Loucy (cell line): Measurements from ENCODE around the gene TFDP1.

Experiments used
- H2AFZ ChIP-seq: fragments of 200-600 bp; sonication (generic); 2 replicates; pipeline ENCODE4 v1.6.0; 2016; ENCODE audit warnings: antibody characterized with exemption, mild to moderate bottlenecking, low read length, moderate library complexity
- H3F3A ChIP-seq: fragments of 200-600 bp; 2 replicates; pipeline ENCODE4 v1.6.0; 2016; ENCODE audit warnings: antibody characterized with exemption, low read depth, mild to moderate bottlenecking
- H3K27me3 ChIP-seq: fragments of 200-600 bp; sonication (generic); 2 replicates; pipeline ENCODE4 v1.6.1; 2014; ENCODE audit warnings: low read length, mild to moderate bottlenecking; ENCODE audit not compliant: insufficient read depth, poor library complexity, severe bottlenecking
- H3K36me3 ChIP-seq: fragments of 200-600 bp; sonication (generic); 2 replicates; pipeline ENCODE4 v1.6.1; 2016; ENCODE audit warnings: low read length; ENCODE audit not compliant: insufficient read depth
- H3K4me1 ChIP-seq: fragments of 200-600 bp; sonication (generic); 2 replicates; pipeline ENCODE4 v1.5.1; 2014; ENCODE audit warnings: low read length, mild to moderate bottlenecking; ENCODE audit not compliant: insufficient read depth, poor library complexity, severe bottlenecking
- H3K4me2 ChIP-seq: fragments of 200-600 bp; sonication (generic); 2 replicates; pipeline ENCODE4 v1.6.0; 2014; ENCODE audit warnings: antibody characterized with exemption, low read length, low read depth, mild to moderate bottlenecking; ENCODE audit not compliant: poor library complexity, severe bottlenecking
- H3K4me3 ChIP-seq: fragments of 200-600 bp; sonication (generic); 2 replicates; pipeline ENCODE4 v1.5.1; 2014; ENCODE audit warnings: low read length, mild to moderate bottlenecking, mixed read lengths; ENCODE audit not compliant: poor library complexity, severe bottlenecking
- H3K79me2 ChIP-seq: fragments of 200-600 bp; sonication (generic); 2 replicates; pipeline ENCODE4 v1.6.1; 2014; ENCODE audit warnings: low read length; ENCODE audit not compliant: insufficient read depth
- H3K9ac ChIP-seq: fragments of 200-600 bp; sonication (generic); 2 replicates; pipeline ENCODE4 v1.6.0; 2014; ENCODE audit warnings: mild to moderate bottlenecking, low read depth, low read length, moderate library complexity; ENCODE audit not compliant: poor library complexity, severe bottlenecking
- H3K9me2 ChIP-seq: fragments of 200-600 bp; sonication (generic); replicated peaks from 2 replicates; pipeline ENCODE4 v1.6.1; 2016; ENCODE audit warnings: low read depth, low read length, mixed read lengths
- H3K9me3 ChIP-seq: fragments of 200-600 bp; sonication (generic); 2 replicates; pipeline ENCODE4 v1.6.1; 2014; ENCODE audit warnings: mild to moderate bottlenecking, antibody characterized with exemption, low read length, low read depth; ENCODE audit not compliant: insufficient read depth
- H4K20me1 ChIP-seq: fragments of 200-600 bp; sonication (generic); 2 replicates; pipeline ENCODE4 v1.6.0; 2014; ENCODE audit warnings: antibody characterized with exemption, low read length, mild to moderate bottlenecking; ENCODE audit not compliant: insufficient read depth, poor library complexity, severe bottlenecking
- EZH2phosphoT487 ChIP-seq: fragments of 200-600 bp; IDR thresholded peaks from 2 replicates; pipeline ENCODE4 v1.6.1; 2018; ENCODE audit warnings: antibody characterized with exemption, mild to moderate bottlenecking, moderate library complexity, borderline replicate concordance
- TF ChIP-seq, protein P1 (sequence below): fragments of 200-600 bp; sonication (generic); conservative IDR thresholded peaks from 2 replicates; pipeline ENCODE4 v1.5.1; 2014; ENCODE audit warnings: mild to moderate bottlenecking, antibody characterized with exemption, low read length

TFDP1 gene

DNA sequence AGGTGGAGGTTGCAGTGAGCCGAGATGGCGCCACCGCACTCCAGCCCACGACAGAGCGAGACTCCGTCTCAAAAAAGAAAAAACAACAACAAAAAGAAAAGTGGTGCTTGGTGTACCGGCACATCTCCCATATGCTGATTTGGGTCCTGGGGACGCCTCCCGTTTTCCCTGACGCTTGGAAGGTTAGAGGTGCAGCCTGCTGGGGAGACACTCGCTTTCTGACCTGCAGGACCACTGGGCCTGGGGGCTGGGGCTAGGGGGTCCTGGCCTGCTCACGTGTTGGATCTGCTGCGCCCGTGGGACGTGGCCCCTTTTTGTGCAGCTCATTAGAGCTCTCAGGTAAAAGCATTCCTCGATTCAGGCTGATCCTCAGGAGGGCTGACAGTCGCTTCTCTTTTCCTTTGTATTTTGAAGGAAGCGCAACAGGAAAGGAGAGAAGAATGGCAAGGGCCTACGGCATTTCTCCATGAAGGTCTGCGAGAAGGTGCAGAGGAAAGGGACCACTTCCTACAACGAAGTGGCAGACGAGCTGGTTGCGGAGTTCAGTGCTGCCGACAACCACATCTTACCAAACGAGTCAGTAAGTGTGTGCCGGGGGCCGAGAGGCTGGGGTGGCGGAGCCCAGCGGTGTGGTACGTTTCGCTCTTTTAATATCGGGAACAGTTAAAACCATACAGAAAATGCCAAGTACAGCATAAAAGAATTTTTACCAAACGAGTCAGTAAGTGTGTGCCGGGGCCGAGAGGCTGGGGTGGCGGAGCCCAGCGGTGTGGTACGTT, 48.3 kb downstream of the TFDP1 start:
- Histone ChIP-seq H3K27me3 (no peaks in the 10 kb centered on the region), H2AFZ (no peak overlapping the region), H3K9me2 (no peaks in the 10 kb centered on the region), H3K79me2 (no peaks in the 10 kb centered on the region), H3K9me3 (no peaks in the 10 kb centered on the region), H3K36me3 (no peaks in the 10 kb centered on the region), H4K20me1 (no peaks in the 10 kb centered on the region), H3K4me2 (no peak overlapping the region), H3K4me3 (no peak overlapping the region), H3K4me1 (no peaks in the 10 kb centered on the region), H3F3A (no peaks in the 10 kb centered on the region), H3K9ac (no peak overlapping the region)
- TF ChIP-seq, protein P1, sequence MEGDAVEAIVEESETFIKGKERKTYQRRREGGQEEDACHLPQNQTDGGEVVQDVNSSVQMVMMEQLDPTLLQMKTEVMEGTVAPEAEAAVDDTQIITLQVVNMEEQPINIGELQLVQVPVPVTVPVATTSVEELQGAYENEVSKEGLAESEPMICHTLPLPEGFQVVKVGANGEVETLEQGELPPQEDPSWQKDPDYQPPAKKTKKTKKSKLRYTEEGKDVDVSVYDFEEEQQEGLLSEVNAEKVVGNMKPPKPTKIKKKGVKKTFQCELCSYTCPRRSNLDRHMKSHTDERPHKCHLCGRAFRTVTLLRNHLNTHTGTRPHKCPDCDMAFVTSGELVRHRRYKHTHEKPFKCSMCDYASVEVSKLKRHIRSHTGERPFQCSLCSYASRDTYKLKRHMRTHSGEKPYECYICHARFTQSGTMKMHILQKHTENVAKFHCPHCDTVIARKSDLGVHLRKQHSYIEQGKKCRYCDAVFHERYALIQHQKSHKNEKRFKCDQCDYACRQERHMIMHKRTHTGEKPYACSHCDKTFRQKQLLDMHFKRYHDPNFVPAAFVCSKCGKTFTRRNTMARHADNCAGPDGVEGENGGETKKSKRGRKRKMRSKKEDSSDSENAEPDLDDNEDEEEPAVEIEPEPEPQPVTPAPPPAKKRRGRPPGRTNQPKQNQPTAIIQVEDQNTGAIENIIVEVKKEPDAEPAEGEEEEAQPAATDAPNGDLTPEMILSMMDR = no peak
- TF ChIP-seq EZH2phosphoT487 = no peak

DNA sequence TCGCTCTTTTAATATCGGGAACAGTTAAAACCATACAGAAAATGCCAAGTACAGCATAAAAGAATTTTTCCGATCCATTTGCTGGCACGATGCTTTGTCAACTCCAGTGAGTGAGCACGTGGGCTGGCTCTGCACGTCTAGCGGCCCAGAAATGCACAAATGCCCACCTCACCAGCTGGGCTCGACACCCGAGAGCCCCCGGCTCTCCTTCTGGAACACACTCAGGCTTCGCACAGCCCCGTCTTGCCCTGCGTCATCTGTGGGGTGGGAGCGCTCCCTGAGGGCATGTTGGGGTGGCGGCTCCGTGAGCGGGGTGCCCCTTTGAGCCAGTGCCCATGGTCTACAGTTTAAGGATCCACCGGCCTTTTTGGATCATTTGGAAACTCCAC, 48.9 kb downstream of the TFDP1 start:
- no peaks in the 10 kb centered on the region for H3K36me3 ChIP-seq
- no peak overlapping the region for H3K9ac ChIP-seq
- H3K79me2 ChIP-seq = no peaks in the 10 kb centered on the region
- no peaks in the 10 kb centered on the region for H3K4me1 ChIP-seq
- TF ChIP-seq EZH2phosphoT487 = no peak
- TF ChIP-seq, protein P1 = no peak
- H3K9me2 ChIP-seq = no peaks in the 10 kb centered on the region
- H4K20me1 ChIP-seq = no peaks in the 10 kb centered on the region
- no peak overlapping the region for H2AFZ ChIP-seq
- no peak overlapping the region for H3K4me2 ChIP-seq
- H3K27me3 ChIP-seq = no peaks in the 10 kb centered on the region
- H3K9me3 ChIP-seq = no peaks in the 10 kb centered on the region
- no peak overlapping the region for H3K4me3 ChIP-seq
- H3F3A ChIP-seq = no peaks in the 10 kb centered on the region

DNA sequence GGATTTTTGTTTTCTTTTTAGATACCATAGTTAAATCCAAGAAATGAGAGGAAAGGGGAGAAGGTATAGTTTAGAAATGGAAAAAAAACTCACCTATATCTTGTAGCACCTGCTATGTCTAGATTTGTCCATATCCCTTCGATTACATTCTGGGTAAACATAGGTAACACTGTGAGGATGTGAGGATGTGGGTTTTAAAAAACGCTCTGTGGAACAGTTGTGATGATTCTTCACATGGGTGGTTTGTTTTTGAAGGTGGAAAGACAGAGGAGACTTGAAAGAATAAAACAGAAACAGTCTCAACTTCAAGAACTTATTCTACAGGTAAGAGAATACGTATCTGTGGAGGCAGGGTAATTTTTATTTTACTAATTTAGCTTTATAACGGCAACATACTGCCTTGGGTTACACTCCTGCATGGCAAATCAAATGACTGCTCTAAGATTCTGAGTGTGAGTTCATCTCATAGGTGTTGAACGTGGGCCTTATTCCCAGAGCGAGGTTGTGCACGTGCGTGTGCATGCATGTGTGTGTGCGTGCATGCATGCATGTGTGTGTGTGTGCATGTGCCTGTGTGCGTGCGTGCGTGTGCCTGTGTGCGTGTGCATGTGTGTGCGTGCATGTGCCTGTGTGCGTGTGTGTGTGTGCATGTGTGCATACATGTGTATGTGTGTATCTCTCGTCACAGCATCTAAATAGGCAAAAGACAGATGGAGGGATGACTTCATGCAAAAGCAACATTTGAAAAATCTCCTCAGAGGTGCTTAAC, 49.9 kb downstream of the TFDP1 start:
- no peak overlapping the region for H3K4me2 ChIP-seq
- H3K4me3 ChIP-seq = no peak overlapping the region
- no peaks in the 10 kb centered on the region for H3F3A ChIP-seq
- H3K4me1 ChIP-seq = no peaks in the 10 kb centered on the region
- H3K27me3 ChIP-seq = no peaks in the 10 kb centered on the region
- H3K79me2 ChIP-seq = no peaks in the 10 kb centered on the region
- TF ChIP-seq, protein P1 = no peak
- no peak for TF ChIP-seq EZH2phosphoT487
- no peaks in the 10 kb centered on the region for H3K36me3 ChIP-seq
- no peaks in the 10 kb centered on the region for H3K9me3 ChIP-seq
- H4K20me1 ChIP-seq = no peaks in the 10 kb centered on the region
- no peak overlapping the region for H2AFZ ChIP-seq
- no peak overlapping the region for H3K9ac ChIP-seq
- H3K9me2 ChIP-seq = no peaks in the 10 kb centered on the region
